Measurements from ENCODE around the gene NDST1. TPM values are rescaled to one million over a fixed set of nuclear protein-coding genes. Genes with fewer than 3 reads are reported as not detected.

The NDST1 gene
- total RNA-seq, 1 experiment from 2014 or later, result 42.6 TPM

DNA sequence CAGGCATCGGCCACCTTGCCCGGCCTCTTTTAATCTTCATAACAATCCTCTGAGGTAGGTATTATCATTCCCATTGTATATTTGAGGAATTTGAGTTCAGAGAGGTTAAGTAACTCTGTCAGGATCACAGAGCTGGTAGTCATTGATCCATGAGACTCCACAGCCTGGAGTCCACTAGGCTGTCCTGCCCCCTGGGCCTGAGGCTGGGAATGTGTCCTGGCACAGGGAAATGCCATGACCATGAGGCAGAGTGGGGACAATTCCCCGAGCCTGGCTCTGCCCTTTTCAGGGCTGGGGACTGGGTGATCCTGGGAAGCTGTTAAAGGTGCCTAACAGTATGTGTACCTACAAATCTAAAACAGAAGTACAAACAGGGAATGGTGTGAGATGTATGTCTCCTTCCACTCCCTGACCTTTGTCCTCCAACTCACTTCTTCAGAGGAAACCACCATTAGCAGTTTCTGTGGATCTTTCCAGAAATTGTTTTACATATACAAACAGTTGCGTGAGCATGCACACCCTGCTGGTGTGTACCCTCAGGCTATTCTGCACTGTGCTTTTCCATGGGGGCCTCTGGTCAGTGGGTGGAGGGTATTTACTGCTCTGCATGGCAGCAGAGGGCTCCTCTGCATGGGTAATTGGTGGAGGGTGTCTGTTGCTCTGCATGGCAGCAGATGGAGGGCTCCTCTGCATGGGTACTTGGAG, 53.8 kb downstream of the NDST1 start:
- H3K4me1 ChIP-seq (ENCODE audit: insufficient read depth, low read length), result peaks cover 7% of the 10 kb centered on the region; the same call in 1 of the 2 replicates
- no peak overlapping the region for H3K4me2 ChIP-seq (ENCODE audit: low read length)
- TF ChIP-seq, protein P1, sequence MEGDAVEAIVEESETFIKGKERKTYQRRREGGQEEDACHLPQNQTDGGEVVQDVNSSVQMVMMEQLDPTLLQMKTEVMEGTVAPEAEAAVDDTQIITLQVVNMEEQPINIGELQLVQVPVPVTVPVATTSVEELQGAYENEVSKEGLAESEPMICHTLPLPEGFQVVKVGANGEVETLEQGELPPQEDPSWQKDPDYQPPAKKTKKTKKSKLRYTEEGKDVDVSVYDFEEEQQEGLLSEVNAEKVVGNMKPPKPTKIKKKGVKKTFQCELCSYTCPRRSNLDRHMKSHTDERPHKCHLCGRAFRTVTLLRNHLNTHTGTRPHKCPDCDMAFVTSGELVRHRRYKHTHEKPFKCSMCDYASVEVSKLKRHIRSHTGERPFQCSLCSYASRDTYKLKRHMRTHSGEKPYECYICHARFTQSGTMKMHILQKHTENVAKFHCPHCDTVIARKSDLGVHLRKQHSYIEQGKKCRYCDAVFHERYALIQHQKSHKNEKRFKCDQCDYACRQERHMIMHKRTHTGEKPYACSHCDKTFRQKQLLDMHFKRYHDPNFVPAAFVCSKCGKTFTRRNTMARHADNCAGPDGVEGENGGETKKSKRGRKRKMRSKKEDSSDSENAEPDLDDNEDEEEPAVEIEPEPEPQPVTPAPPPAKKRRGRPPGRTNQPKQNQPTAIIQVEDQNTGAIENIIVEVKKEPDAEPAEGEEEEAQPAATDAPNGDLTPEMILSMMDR (conservative IDR thresholded peaks at IDR 0.05; ENCODE audit: low read depth, low read length), result no peak
- TF ChIP-seq EZH2phosphoT487 (IDR thresholded peaks at IDR 0.05; ENCODE audit: borderline replicate concordance, low read length), result no peak
- TF ChIP-seq EZH2 (IDR thresholded peaks at IDR 0.05; ENCODE audit: low read length, unreplicated experiment), result no peak
- no peaks in the 10 kb centered on the region for H3K9me3 ChIP-seq (ENCODE audit: low read length)
- CTCF ChIA-PET, result interaction anchor here (0.6 to 1.0 kb wide), 2 partner anchors 96 to 99 kb away, joined by 3 to 4 read pairs; no protein-coding TSS in a partner anchor
- H3K4me3 ChIP-seq (ENCODE audit: low read length), result no peak overlapping the region
- H3F3A ChIP-seq (ENCODE audit: low read length, unreplicated experiment), result no peaks in the 10 kb centered on the region
- POLR2A ChIA-PET (ENCODE audit: unreplicated experiment), result no interaction called here
- no peaks in the 10 kb centered on the region for H3K27me3 ChIP-seq (ENCODE audit: low read length)
- H3K9me2 ChIP-seq (replicated peaks; ENCODE audit: low read length), result no peaks in the 10 kb centered on the region
- intact Hi-C loops (cut with micrococcal nuclease), result loop anchor here (1.0 to 5.0 kb wide), 5 partner anchors 79 to 601 kb away; partner anchors contain the start of genes RBM22, SMIM3 and SYNPO
- DNase-seq (no peak), ATAC-seq (no peak)
- H4K20me1 ChIP-seq (ENCODE audit: low read length), result no peaks in the 10 kb centered on the region
- H3K27ac ChIP-seq (ENCODE audit: low read length), result no peak overlapping the region
- no TSS peak for BruUV-seq (replicated peaks)
- no peaks in the 10 kb centered on the region for H3K79me2 ChIP-seq (ENCODE audit: low read length)
- H2AFZ ChIP-seq (ENCODE audit: low read length), result no peak overlapping the region
- no peak overlapping the region for H3K9ac ChIP-seq (ENCODE audit: low read length)
- no peaks in the 10 kb centered on the region for H3K36me3 ChIP-seq (ENCODE audit: low read depth, low read length)

DNA sequence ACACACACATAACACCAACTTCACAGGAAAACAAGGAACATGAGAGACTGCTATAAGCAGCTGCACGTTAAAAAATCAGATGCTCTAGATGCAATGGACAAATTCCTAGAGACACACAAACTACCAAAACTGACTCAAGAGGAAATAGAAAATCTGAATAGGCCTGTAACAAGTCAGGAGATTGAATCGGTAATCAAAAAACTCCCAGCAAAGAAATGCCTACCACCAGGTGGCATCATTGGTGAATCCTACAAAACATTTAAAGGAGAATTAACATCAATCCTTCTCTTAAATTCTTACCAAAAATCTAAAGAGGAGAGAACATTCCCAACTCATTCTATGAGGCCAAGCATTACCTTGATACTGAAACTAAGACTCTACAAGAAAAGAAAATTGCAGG, 54.9 kb downstream of the NDST1 start:
- no peaks in the 10 kb centered on the region for H3K9me3 ChIP-seq (ENCODE audit: low read length)
- no peak overlapping the region for H3K9ac ChIP-seq (ENCODE audit: low read length)
- no peak overlapping the region for H3K4me2 ChIP-seq (ENCODE audit: low read length)
- H3K4me3 ChIP-seq (ENCODE audit: low read length), result no peak overlapping the region
- TF ChIP-seq EZH2 (IDR thresholded peaks at IDR 0.05; ENCODE audit: low read length, unreplicated experiment) (no peak), EZH2phosphoT487 (IDR thresholded peaks at IDR 0.05; ENCODE audit: borderline replicate concordance, low read length) (no peak)
- TF ChIP-seq, protein P1 (conservative IDR thresholded peaks at IDR 0.05; ENCODE audit: low read depth, low read length), result peak; percentile 86
- no peaks in the 10 kb centered on the region for H3K79me2 ChIP-seq (ENCODE audit: low read length)
- no peak overlapping the region for H3K27ac ChIP-seq (ENCODE audit: low read length)
- CTCF ChIA-PET, result no interaction called here
- H2AFZ ChIP-seq (ENCODE audit: low read length), result no peak overlapping the region
- no peaks in the 10 kb centered on the region for H4K20me1 ChIP-seq (ENCODE audit: low read length)
- H3K9me2 ChIP-seq (replicated peaks; ENCODE audit: low read length), result no peaks in the 10 kb centered on the region
- no peaks in the 10 kb centered on the region for H3F3A ChIP-seq (ENCODE audit: low read length, unreplicated experiment)
- no peaks in the 10 kb centered on the region for H3K36me3 ChIP-seq (ENCODE audit: low read depth, low read length)
- DNase-seq (peak; percentile 83), ATAC-seq (peak; percentile 16; the same call in 1 of the 2 replicates)
- POLR2A ChIA-PET (ENCODE audit: unreplicated experiment), result no interaction called here
- no peaks in the 10 kb centered on the region for H3K27me3 ChIP-seq (ENCODE audit: low read length)
- peaks cover 7% of the 10 kb centered on the region; the same call in 1 of the 2 replicates for H3K4me1 ChIP-seq (ENCODE audit: insufficient read depth, low read length)
- no TSS peak for BruUV-seq (replicated peaks)
- intact Hi-C loops (cut with micrococcal nuclease), result loop anchor here (1.0 to 5.0 kb wide), 3 partner anchors 93 to 599 kb away; partner anchors contain the start of gene SMIM3

DNA sequence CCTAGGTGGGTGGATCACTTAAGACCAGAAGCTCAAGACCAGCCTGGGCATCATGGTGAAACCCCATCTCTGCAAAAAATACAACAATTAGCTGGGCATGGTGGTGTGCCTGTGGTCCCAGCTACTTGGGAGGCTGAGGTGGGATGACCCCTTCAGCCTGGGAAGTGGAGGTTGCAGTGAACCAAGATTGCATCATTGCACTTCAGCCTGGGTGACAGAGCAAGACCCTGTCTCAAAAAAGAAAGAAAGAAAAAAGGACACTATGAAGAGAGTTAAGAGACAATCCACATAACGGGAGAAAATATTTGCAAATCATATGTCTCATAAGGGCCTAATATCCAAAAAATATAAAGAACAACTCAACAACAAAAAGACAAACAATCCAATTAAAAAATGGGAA, 57.9 kb downstream of the NDST1 start:
- no peak overlapping the region for H3K4me2 ChIP-seq (ENCODE audit: low read length)
- TF ChIP-seq, protein P1 (conservative IDR thresholded peaks at IDR 0.05; ENCODE audit: low read depth, low read length), result no peak
- TF ChIP-seq EZH2phosphoT487 (IDR thresholded peaks at IDR 0.05; ENCODE audit: borderline replicate concordance, low read length), result no peak
- no peak for TF ChIP-seq EZH2 (IDR thresholded peaks at IDR 0.05; ENCODE audit: low read length, unreplicated experiment)
- CTCF ChIA-PET, result no interaction called here
- intact Hi-C loops (cut with micrococcal nuclease), result no loop called here
- H4K20me1 ChIP-seq (ENCODE audit: low read length), result no peaks in the 10 kb centered on the region
- H3K4me1 ChIP-seq (ENCODE audit: insufficient read depth, low read length), result peaks cover 7% of the 10 kb centered on the region; the same call in 1 of the 2 replicates
- H3K4me3 ChIP-seq (ENCODE audit: low read length), result no peak overlapping the region
- H3K9me2 ChIP-seq (replicated peaks; ENCODE audit: low read length), result no peaks in the 10 kb centered on the region
- POLR2A ChIA-PET (ENCODE audit: unreplicated experiment), result no interaction called here
- H3K79me2 ChIP-seq (ENCODE audit: low read length), result no peaks in the 10 kb centered on the region
- no peaks in the 10 kb centered on the region for H3K9me3 ChIP-seq (ENCODE audit: low read length)
- ATAC-seq (no peak), DNase-seq (no peak)
- H3K9ac ChIP-seq (ENCODE audit: low read length), result no peak overlapping the region
- no TSS peak for BruUV-seq (replicated peaks)
- H3F3A ChIP-seq (ENCODE audit: low read length, unreplicated experiment), result no peaks in the 10 kb centered on the region
- H3K27ac ChIP-seq (ENCODE audit: low read length), result no peak overlapping the region
- no peaks in the 10 kb centered on the region for H3K36me3 ChIP-seq (ENCODE audit: low read depth, low read length)
- H3K27me3 ChIP-seq (ENCODE audit: low read length), result no peaks in the 10 kb centered on the region
- H2AFZ ChIP-seq (ENCODE audit: low read length), result no peak overlapping the region
